COLO829 (cell line): Measurements from ENCODE around the gene WDCP.
"Not testable (repeated sequence)": the region's sequence is repeated elsewhere in the genome, so short reads cannot be mapped to it uniquely, and the experiment has no call there.

Experiments used
- DNase-seq: peaks from one replicate; pipeline ENCODE4 v3.0.0; 2012; ENCODE audit warnings: low spot score

WDCP gene

GRCh38 chr2:24022324-24022974, 24.7 kb downstream of the WDCP start:
- DNase-seq = no peak

GRCh38 chr2:24021122-24021998, 25.8 kb downstream of the WDCP start:
- no peak for DNase-seq

GRCh38 chr2:24020244-24020643, 26.9 kb downstream of the WDCP start:
- no peak for DNase-seq

GRCh38 chr2:24019729-24020128, 27.5 kb downstream of the WDCP start:
- DNase-seq = no peak

GRCh38 chr2:24018241-24018640, 28.9 kb downstream of the WDCP start:
- DNase-seq = no peak

- no peak for DNase-seq
Observed at GRCh38 chr2:24017711-24018110, 29.5 kb downstream of the WDCP start.

GRCh38 chr2:24016853-24017703, 30.1 kb downstream of the WDCP start:
- no peak for DNase-seq

- no peak for DNase-seq
Observed at GRCh38 chr2:24016376-24016761, 30.8 kb downstream of the WDCP start.

- DNase-seq = no peak
Observed at GRCh38 chr2:24015562-24016375, 31.4 kb downstream of the WDCP start.

- DNase-seq = not testable (repeated sequence)
Observed at GRCh38 chr2:24014902-24015301, 32.3 kb downstream of the WDCP start.

GRCh38 chr2:24012521-24013188, 34.5 kb downstream of the WDCP start:
- no peak for DNase-seq

- DNase-seq = no peak
Observed at GRCh38 chr2:24011250-24012104, 35.7 kb downstream of the WDCP start.

GRCh38 chr2:24010477-24011249, 36.5 kb downstream of the WDCP start:
- no peak for DNase-seq

- DNase-seq = no peak
Observed at GRCh38 chr2:24009680-24010476, 37.3 kb downstream of the WDCP start, which contains the start of gene MFSD2B. Gene MFSD2B (plus strand): TSS chr2:24010085. CDS start chr2:24010097, 12 bp downstream.

- DNase-seq = no peak
Observed at GRCh38 chr2:24009367-24009679, 37.9 kb downstream of the WDCP start.

- DNase-seq = no peak
Observed at GRCh38 chr2:24008672-24009366, 38.4 kb downstream of the WDCP start.

GRCh38 chr2:24007693-24008092, 39.5 kb downstream of the WDCP start:
- DNase-seq = no peak

GRCh38 chr2:23994567-23994966, 52.6 kb downstream of the WDCP start:
- DNase-seq = no peak
